Lower lobe of right lung (tissue), 2 donors: ENCODE data around the gene PPA1. TPM values are rescaled to one million over a fixed set of nuclear protein-coding genes. Genes with fewer than 3 reads are reported as not detected.
"Not testable (repeated sequence)": the region's sequence is repeated elsewhere in the genome, so short reads cannot be mapped to it uniquely, and the experiment has no call there.

Experiments
- ATAC-seq, 2 donors: fragments of 200-7000 bp; cut with Tn5 transposase; one replicate each; pipeline ENCODE4 v1.9.1; 2020 to 2022; ENCODE audit warnings: mild to moderate bottlenecking in 2 of 2, moderate library complexity in 2 of 2
- DNase-seq: peaks from one replicate; pipeline ENCODE4 v3.0.0-alpha.2; 2020
- H3K27ac ChIP-seq: fragments of 200-600 bp; one replicate; pipeline ENCODE4 v1.8.0; 2022
- H3K27me3 ChIP-seq: fragments of 200-600 bp; one replicate; pipeline ENCODE4 v1.8.0; 2022; ENCODE audit warnings: low read depth
- H3K36me3 ChIP-seq: fragments of 200-600 bp; one replicate; pipeline ENCODE4 v1.8.0; 2022; ENCODE audit warnings: mild to moderate bottlenecking
- H3K4me1 ChIP-seq: fragments of 200-600 bp; one replicate; pipeline ENCODE4 v1.8.0; 2022
- H3K4me3 ChIP-seq: fragments of 200-600 bp; one replicate; pipeline ENCODE4 v1.8.0; 2022; ENCODE audit warnings: mild to moderate bottlenecking
- H3K9me3 ChIP-seq: fragments of 200-600 bp; one replicate; pipeline ENCODE4 v1.8.0; 2022
- CTCF ChIP-seq: fragments of 200-600 bp; IDR thresholded peaks from one replicate; pipeline ENCODE4 v1.8.0; 2022; ENCODE audit warnings: antibody characterized with exemption, mild to moderate bottlenecking
- intact Hi-C: fragments of 100-400 bp; cut with DNase I; formaldehyde crosslinking; loops from one replicate; pipeline ENCODE4 v1.11.0; 2022
- total RNA-seq: library from RNA; stranded (reverse); fragmentation: NEBNext Ultra II Directional; extraction: Animal tissue kit (Norgen Biotek cat#: 25700); gene quantifications from one replicate; pipeline ENCODE4 v1.2.1, GENCODE V29; 2021
- donor health status: DM: no; HTN: yes; CAD: no; lungs with severe emphysema.

Gene PPA1
- total RNA-seq, 1 donor from 2014 or later = 163 TPM

GRCh38 chr10:70260259-70260658 is 27.0 kb upstream of the PPA1 start:
- Histone ChIP-seq H3K27ac (no peak overlapping the region), H3K4me3 (no peak overlapping the region), H3K27me3 (peaks cover 10% of the 10 kb centered on the region), H3K36me3 (no peaks in the 10 kb centered on the region), H3K4me1 (peaks cover 6% of the 10 kb centered on the region), H3K9me3 (no peaks in the 10 kb centered on the region)
- ATAC-seq = no peak
- no peak for DNase-seq
- TF ChIP-seq CTCF = no peak
- intact Hi-C loops = no loop called here

- no peak for ATAC-seq
- no peak for DNase-seq
- Histone ChIP-seq H3K27me3 (peaks cover 21% of the 10 kb centered on the region), H3K4me3 (no peak overlapping the region), H3K36me3 (no peaks in the 10 kb centered on the region), H3K27ac (no peak overlapping the region), H3K4me1 (peaks cover 11% of the 10 kb centered on the region), H3K9me3 (no peaks in the 10 kb centered on the region)
- no peak for TF ChIP-seq CTCF
- intact Hi-C loops = no loop called here
These were observed 25.0 kb upstream of the PPA1 start for GRCh38 chr10:70258216-70258615.

DNA sequence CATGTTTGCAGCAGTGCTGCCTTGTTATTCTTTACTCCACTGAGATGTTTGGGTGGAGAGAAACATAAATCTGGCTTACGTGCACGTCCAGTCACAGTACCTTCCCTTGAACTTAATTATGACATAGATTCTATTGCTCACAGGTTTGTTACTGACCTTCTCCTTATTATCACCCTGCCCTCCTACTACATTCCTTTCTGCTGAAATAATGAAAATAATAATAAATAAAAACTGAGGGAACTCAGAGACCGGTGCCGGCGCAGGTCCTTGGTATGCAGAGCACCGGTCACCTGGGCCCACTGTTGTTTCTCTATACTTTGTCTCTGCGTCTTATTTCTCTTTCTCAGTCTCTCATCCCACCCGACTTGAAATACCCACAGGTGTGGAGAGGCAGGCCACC is 24.6 kb upstream of the PPA1 start:
- intact Hi-C loops = not testable (repeated sequence)
- peaks cover 21% of the 10 kb centered on the region for H3K27me3 ChIP-seq

GRCh38 chr10:70256463-70256862 is 23.2 kb upstream of the PPA1 start:
- no peak for DNase-seq
- Histone ChIP-seq H3K27me3 (peaks cover 21% of the 10 kb centered on the region), H3K27ac (no peak overlapping the region), H3K4me3 (no peak overlapping the region), H3K9me3 (no peaks in the 10 kb centered on the region), H3K36me3 (no peaks in the 10 kb centered on the region), H3K4me1 (peaks cover 11% of the 10 kb centered on the region)
- TF ChIP-seq CTCF = no peak
- no peak for ATAC-seq
- intact Hi-C loops = no loop called here

More for the DNA sequence above, 24.6 kb upstream of the PPA1 start:
- not testable (repeated sequence) for H3K27ac ChIP-seq, H3K4me3 ChIP-seq, DNase-seq, ATAC-seq, H3K36me3 ChIP-seq, H3K9me3 ChIP-seq
- H3K4me1 ChIP-seq = peaks cover 11% of the 10 kb centered on the region

DNA sequence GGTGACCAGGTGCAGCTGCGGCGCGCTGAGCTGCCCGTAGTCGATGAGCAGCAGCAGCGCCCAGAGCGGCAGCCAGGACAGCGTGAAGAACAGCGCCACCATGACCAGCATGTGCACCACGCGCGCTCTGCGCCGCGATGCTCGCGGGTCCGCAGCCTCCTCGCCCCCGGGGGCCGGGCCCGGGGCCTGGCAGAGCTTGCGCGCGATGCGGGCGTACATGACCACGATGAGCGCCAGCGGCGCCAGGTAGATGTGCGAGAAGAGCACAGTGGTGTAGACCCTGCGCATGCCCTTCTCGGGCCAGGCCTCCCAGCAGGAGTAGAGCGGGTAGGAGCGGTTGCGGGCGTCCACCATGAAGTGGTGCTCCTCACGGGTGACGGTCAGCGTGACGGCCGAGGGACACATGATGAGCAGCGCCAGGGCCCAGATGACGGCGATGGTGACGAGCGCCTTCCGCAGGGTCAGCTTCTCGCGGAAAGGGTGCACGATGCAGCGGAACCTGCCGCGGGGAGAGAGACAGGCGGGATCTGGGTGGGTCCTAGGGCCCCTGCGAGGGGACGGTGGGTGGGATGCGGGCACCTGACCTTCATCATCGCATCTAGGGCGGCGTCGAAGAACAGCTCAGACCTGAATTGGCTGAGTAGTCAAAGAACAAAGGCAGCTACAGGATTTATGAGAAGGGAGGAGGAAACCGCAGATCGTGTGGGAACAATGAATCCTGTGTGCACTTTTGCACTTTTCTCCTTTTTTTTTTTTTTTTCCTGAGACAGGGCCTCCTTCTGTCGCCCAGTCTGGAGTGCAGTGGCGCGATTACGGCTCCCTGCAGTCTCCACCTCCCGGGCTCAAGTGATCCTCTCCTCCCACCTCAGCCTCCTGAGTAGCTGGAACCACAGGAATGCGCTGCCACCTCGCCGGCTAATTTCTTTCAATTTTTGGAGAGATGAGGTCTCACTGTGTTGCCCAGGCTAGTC is 22.4 kb upstream of the PPA1 start:
- Histone ChIP-seq H3K4me1 (peaks cover 11% of the 10 kb centered on the region), H3K36me3 (no peaks in the 10 kb centered on the region), H3K9me3 (no peaks in the 10 kb centered on the region), H3K27ac (no peak overlapping the region), H3K27me3 (peaks cover 21% of the 10 kb centered on the region), H3K4me3 (peak overlapping the region; percentile 24)
- TF ChIP-seq CTCF = no peak
- peak; percentile 69 for DNase-seq
- intact Hi-C loops = no loop called here
- peak; percentile 70 to 74 for ATAC-seq

DNA sequence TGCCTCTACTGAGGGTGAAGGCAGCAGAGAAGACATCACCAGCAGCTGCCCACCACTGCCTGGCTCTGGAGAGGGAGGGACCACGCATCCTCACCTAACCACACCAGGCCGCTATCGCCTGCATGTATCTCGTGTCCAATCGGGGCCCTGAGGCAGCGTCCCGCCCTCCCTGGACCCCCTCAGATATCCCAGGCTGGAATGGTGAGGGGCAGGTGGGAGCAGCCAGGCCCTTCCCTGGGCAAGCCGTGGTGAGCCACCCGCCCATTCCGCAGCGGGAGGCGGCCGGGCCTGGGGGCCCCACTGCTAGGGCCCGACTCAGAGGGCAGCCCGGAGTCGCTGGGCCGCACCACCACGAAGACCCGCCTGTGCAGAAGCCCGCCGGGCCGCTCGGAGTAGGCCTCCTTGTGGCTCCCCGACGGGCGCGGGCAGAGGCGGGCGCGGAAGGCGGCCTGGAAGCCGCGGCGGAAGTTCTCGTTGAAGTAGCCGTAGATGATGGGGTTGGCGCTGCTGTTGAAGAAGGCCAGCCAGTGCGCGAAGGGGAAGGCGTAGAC is 21.6 kb upstream of the PPA1 start:
- ATAC-seq = peak in 1 of 2 donors; percentile 21
- Histone ChIP-seq H3K4me3 (peak overlapping the region; percentile 24), H3K9me3 (no peaks in the 10 kb centered on the region), H3K27ac (no peak overlapping the region), H3K4me1 (peaks cover 11% of the 10 kb centered on the region), H3K27me3 (peaks cover 21% of the 10 kb centered on the region), H3K36me3 (no peaks in the 10 kb centered on the region)
- intact Hi-C loops = no loop called here
- DNase-seq = no peak
- TF ChIP-seq CTCF = no peak
